Psoas muscle (tissue), 8 donors: ENCODE results near the gene PTK6. TPM values are rescaled to one million over a fixed set of nuclear protein-coding genes. Genes with fewer than 3 reads are reported as not detected.
"Not testable (repeated sequence)": the region's sequence is repeated elsewhere in the genome, so short reads cannot be mapped to it uniquely, and the experiment has no call there.

Experiments
- ATAC-seq, 4 donors: fragments of 200-7000 bp; cut with Tn5 transposase; one replicate each; pipeline ENCODE4 v1.9.1; 2020; ENCODE audit warnings: moderate library complexity in 3 of 4, mild to moderate bottlenecking in 2 of 4
- DNase-seq, 2 donors: peaks; one replicate each; pipeline ENCODE4 v3.0.0-alpha.2; 2020
- H3K27ac ChIP-seq: fragments of 200-600 bp; one replicate; pipeline ENCODE4 v1.8.0; 2022
- H3K27me3 ChIP-seq, 3 donors: fragments of 200-600 bp in 1 of 3; one replicate each; pipeline versions ENCODE4 v1.6.1 to v1.8.0; 2013 to 2022; ENCODE audit warnings: low read length in 2 of 3, mild to moderate bottlenecking in 2 of 3, moderate library complexity in 1 of 3; ENCODE audit not compliant: insufficient read depth in 3 of 3
- H3K36me3 ChIP-seq, 2 donors: fragments of 200-600 bp in 1 of 2; one replicate each; pipeline versions ENCODE4 v1.6.1 to v1.8.0; 2013 to 2022; ENCODE audit warnings: low read depth in 1 of 2, mild to moderate bottlenecking in 1 of 2, moderate library complexity in 1 of 2; ENCODE audit not compliant: insufficient read depth in 1 of 2
- H3K4me1 ChIP-seq: fragments of 200-600 bp; one replicate; pipeline ENCODE4 v1.8.0; 2022
- H3K4me3 ChIP-seq: fragments of 200-600 bp; one replicate; pipeline ENCODE4 v1.8.0; 2022; ENCODE audit warnings: mild to moderate bottlenecking
- H3K9me3 ChIP-seq: fragments of 200-600 bp; one replicate; pipeline ENCODE4 v1.8.0; 2022
- WGBS, 3 donors: extraction: QIAGEN DNeasy Blood & Tissue Kit; methylation state at CpG; one replicate each; pipeline versions ENCODE4 v1.1.6 to v1.1.7; 2013; 5-methylcytosine and 5-hydroxymethylcytosine counted together
- intact Hi-C, 2 donors: fragments of 100-400 bp; cut with DNase I; formaldehyde crosslinking; loops; one replicate each; pipeline versions ENCODE4 v1.11.0 to v1.14.2; 2022
- polyA plus RNA-seq, 3 donors: library from polyadenylated mRNA; stranded (reverse); fragments of 200-250 nt; gene quantifications; one replicate each; pipeline ENCODE4 v1.2.3, GENCODE V29; 2013
- total RNA-seq, 4 donors: library from RNA; stranded (reverse); fragmentation: NEBNext Ultra II Directional in 2 of 4; extraction: Animal tissue kit (Norgen Biotek cat#: 25700) in 2 of 4; gene quantifications; one replicate each; pipeline versions ENCODE4 v1.2.1 to v1.2.4, GENCODE V29; 2021 to 2023
- TF ChIP-seq, protein P1 (sequence below): fragments of 200-600 bp; IDR thresholded peaks from one replicate; pipeline ENCODE4 v1.8.0; 2022; ENCODE audit warnings: antibody characterized with exemption
- donor health status: healthy with polysubstance abuse.
- donor health status: DM: no; HTN: no; CAD: no; lungs with moderate emphysema.
- donor health status: Bipolar disorder and iron deficiency.
- donor health status: healthy.
- donor health status: DM: yes; HTN: yes; CAD: no.
- donor health status: DM: no; HTN: no; CAD: no.
- donor health status: DM: no; HTN: no; CAD: no.
- donor health status: DM: yes; HTN: yes; CAD: no.

Gene PTK6
- total and polyA plus RNA-seq, 7 donors, result 0.04 to 0.06 (median 0.04) TPM; not detected in 4

GRCh38 chr20:63483834-63484233 lies 53.3 kb downstream of the PTK6 start:
- H3K4me1 ChIP-seq, result no peaks in the 10 kb centered on the region
- intact Hi-C loops, result no loop called here
- no peak overlapping the region for H3K27ac ChIP-seq
- DNase-seq, result peak in 1 of 2 donors; percentile 68
- peak; percentile 18 to 33 (median 28) for ATAC-seq
- H3K9me3 ChIP-seq, result no peaks in the 10 kb centered on the region
- H3K4me3 ChIP-seq, result no peak overlapping the region
- H3K27me3 ChIP-seq, result peaks cover 0 to 25% (median 0%) of the 10 kb centered on the region in 3 donors
- peaks cover 0 to 12% of the 10 kb centered on the region in 2 donors for H3K36me3 ChIP-seq
- TF ChIP-seq, protein P1, sequence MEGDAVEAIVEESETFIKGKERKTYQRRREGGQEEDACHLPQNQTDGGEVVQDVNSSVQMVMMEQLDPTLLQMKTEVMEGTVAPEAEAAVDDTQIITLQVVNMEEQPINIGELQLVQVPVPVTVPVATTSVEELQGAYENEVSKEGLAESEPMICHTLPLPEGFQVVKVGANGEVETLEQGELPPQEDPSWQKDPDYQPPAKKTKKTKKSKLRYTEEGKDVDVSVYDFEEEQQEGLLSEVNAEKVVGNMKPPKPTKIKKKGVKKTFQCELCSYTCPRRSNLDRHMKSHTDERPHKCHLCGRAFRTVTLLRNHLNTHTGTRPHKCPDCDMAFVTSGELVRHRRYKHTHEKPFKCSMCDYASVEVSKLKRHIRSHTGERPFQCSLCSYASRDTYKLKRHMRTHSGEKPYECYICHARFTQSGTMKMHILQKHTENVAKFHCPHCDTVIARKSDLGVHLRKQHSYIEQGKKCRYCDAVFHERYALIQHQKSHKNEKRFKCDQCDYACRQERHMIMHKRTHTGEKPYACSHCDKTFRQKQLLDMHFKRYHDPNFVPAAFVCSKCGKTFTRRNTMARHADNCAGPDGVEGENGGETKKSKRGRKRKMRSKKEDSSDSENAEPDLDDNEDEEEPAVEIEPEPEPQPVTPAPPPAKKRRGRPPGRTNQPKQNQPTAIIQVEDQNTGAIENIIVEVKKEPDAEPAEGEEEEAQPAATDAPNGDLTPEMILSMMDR, result no peak
- 35 to 55% (median 50%) methylated on average over 12 of the region's 12 CpGs for WGBS, 3 donors

DNA sequence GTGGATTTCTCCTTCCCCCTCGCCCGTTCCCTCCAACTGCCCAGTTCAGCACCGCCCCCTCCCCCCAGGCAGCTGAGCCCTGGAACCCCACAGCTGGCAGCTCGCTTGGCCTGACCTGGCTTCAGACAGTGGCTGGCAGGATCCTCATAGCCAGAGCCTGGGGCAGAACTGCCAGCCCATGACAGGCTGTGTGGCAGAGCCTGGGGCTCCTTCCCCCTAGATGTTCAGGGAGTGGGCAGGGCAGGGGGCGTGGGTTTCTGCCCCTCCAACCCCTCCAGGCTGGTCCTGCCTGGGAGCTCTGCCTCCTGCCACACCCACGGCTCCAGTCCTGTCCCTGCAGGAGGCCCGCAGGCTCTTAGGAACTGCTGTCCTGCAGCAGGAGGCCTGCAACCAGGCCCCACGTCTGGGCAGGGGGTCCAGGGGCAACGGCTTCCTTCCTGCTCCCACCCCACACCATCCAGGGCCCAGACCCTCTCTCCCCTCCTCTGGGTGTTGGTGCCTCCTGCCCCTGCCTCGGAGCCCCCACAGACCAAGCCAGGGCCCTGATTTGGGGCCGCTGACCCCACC lies 55.1 kb downstream of the PTK6 start:
- TF ChIP-seq, protein P1, result no peak
- Histone ChIP-seq H3K27me3 (peaks cover 0 to 41% (median 4%) of the 10 kb centered on the region in 3 donors), H3K4me3 (no peak overlapping the region), H3K27ac (no peak overlapping the region), H3K4me1 (no peaks in the 10 kb centered on the region), H3K36me3 (no peaks in the 10 kb centered on the region), H3K9me3 (no peaks in the 10 kb centered on the region)
- 23 to 50% (median 35%) methylated on average over 8 to 11 of the region's 11 CpGs for WGBS, 3 donors
- peak in 2 of 4 donors; percentile 3 for ATAC-seq
- DNase-seq, result no peak
- intact Hi-C loops, result no loop called here

DNA sequence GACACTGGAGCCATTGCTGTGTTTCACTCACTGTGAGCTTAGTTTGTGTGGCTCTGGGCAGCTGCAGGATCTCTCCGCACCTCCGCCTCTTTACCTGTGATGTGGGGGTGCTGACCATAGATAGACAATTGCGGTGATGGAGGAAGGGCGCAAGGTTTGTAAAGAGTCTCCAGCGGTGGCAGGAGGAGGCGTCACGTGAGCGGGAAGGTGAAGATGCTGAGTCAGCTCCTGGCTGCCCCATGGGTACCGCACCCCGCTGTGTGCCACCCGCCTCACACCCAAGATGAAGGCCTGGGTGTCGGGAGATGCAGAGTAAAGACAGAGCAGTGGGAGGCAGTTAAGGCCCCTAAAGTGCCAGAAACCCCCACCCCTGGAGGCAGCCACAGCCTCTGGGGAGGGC lies 55.7 kb downstream of the PTK6 start:
- no peak overlapping the region for H3K27ac ChIP-seq
- intact Hi-C loops, result no loop called here
- no peaks in the 10 kb centered on the region for H3K36me3 ChIP-seq
- H3K27me3 ChIP-seq, result peaks cover 0 to 46% (median 4%) of the 10 kb centered on the region in 3 donors
- DNase-seq, result no peak
- no peak overlapping the region for H3K4me3 ChIP-seq
- TF ChIP-seq, protein P1, result no peak
- H3K4me1 ChIP-seq, result no peaks in the 10 kb centered on the region
- no peak for ATAC-seq
- WGBS, 3 donors, result 58 to 64% (median 62%) methylated on average over 12 of the region's 12 CpGs
- H3K9me3 ChIP-seq, result no peaks in the 10 kb centered on the region

DNA sequence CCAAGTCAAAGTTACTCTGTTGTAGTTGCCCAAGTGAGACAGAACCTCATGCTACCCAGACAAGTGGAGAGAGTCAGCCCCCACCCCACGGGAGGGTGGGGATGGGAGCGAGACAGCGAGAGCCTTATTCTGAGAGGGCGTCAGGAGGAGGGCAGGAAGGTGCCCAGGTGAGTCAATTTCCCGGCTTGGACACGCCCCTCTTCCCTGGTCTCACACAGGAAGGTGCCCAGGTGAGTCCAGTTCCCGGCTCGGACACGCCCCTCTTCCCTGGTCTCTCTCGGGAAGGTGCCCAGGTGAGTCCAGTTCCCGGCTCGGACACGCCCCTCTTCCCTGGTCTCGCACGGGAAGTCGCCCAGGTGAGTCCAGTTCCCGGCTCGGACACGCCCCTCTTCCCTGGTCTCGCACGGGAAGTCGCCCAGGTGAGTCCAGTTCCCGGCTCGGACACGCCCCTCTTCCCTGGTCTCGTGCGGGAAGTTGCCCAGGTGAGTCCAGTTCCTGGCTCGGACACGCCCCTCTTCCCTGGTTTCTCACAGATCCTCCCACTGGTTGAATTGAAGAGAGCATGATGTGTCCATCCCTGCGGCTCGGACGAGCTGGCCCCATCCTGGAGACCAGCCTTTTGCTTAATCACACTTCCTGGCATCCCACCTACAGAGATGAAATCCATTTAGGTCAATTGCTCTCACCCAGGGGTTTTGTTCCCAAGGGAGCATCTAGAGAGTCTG lies 57.3 kb downstream of the PTK6 start:
- H3K4me1 ChIP-seq, H3K9me3 ChIP-seq, H3K4me3 ChIP-seq, H3K36me3 ChIP-seq, intact Hi-C loops, DNase-seq, ATAC-seq, H3K27ac ChIP-seq: not testable (repeated sequence)
- WGBS, 3 donors, result 58 to 65% (median 60%) methylated on average over 26 to 32 of the region's 32 CpGs
- peaks cover 0 to 62% (median 10%) of the 10 kb centered on the region in 3 donors for H3K27me3 ChIP-seq
